Measurements from ENCODE around the gene SPSB1. TPM values are rescaled to one million over a fixed set of nuclear protein-coding genes. Genes with fewer than 3 reads are reported as not detected.

The SPSB1 gene
- total RNA-seq, 4 donors from 2014 or later: 30.5 to 65.0 (median 36.2) TPM

GRCh38 chr1:9314711-9315379, 22.2 kb downstream of the SPSB1 start:
- peak; percentile 52 to 54 for DNase-seq
- Histone ChIP-seq H3K4me3 (replicated peaks in 1 of 3) (no peak overlapping the region), H3K9me3 (no peaks in the 10 kb centered on the region), H3K27ac (peak overlapping the region; percentile 90 to 93 (median 91)), H3K36me3 (no peaks in the 10 kb centered on the region), H3K4me1 (peaks cover 79 to 80% of the 10 kb centered on the region in 2 donors), H3K27me3 (no peaks in the 10 kb centered on the region)
- no peak for TF ChIP-seq CTCF (IDR thresholded peaks at IDR 0.05)
- no peak for TF ChIP-seq POLR2A (IDR thresholded peaks at IDR 0.05)
- 69 to 84% methylated on average over 7 to 11 of the region's 11 CpGs for WGBS, 2 donors
- intact Hi-C loops (cut with DNase I): no loop called here

- TF ChIP-seq CTCF (IDR thresholded peaks at IDR 0.05): no peak
- peak in 1 of 2 donors; percentile 58 for TF ChIP-seq POLR2A (IDR thresholded peaks at IDR 0.05)
- intact Hi-C loops (cut with DNase I): no loop called here
- Histone ChIP-seq H3K4me1 (peaks cover 82 to 86% of the 10 kb centered on the region in 2 donors), H3K4me3 (replicated peaks in 1 of 3) (peak overlapping the region in 1 of 3 donors; percentile 13), H3K27me3 (no peaks in the 10 kb centered on the region), H3K9me3 (no peaks in the 10 kb centered on the region), H3K36me3 (no peaks in the 10 kb centered on the region), H3K27ac (peak overlapping the region; percentile 90 to 93 (median 91))
- DNase-seq: peak; percentile 85
- WGBS, 2 donors: 33 to 46% methylated on average over 18 to 20 of the region's 20 CpGs
These were observed 22.9 kb downstream of the SPSB1 start for GRCh38 chr1:9315411-9316079.

GRCh38 chr1:9316080-9316444, 23.4 kb downstream of the SPSB1 start:
- 54 to 72% methylated on average over 4 of the region's 7 CpGs for WGBS, 2 donors
- intact Hi-C loops (cut with DNase I): no loop called here
- Histone ChIP-seq H3K27me3 (no peaks in the 10 kb centered on the region), H3K4me1 (peaks cover 87 to 92% of the 10 kb centered on the region in 2 donors), H3K27ac (peak overlapping the region; percentile 90 to 93 (median 91)), H3K9me3 (no peaks in the 10 kb centered on the region), H3K4me3 (replicated peaks in 1 of 3) (peak overlapping the region in 1 of 3 donors; percentile 13), H3K36me3 (no peaks in the 10 kb centered on the region)
- DNase-seq: peak; percentile 46 to 53
- no peak for TF ChIP-seq CTCF (IDR thresholded peaks at IDR 0.05)
- TF ChIP-seq POLR2A (IDR thresholded peaks at IDR 0.05): no peak

GRCh38 chr1:9316512-9316911, 23.8 kb downstream of the SPSB1 start:
- H3K4me3 ChIP-seq (replicated peaks in 1 of 3): no peak overlapping the region
- no peaks in the 10 kb centered on the region for H3K36me3 ChIP-seq
- intact Hi-C loops (cut with DNase I): no loop called here
- H3K27me3 ChIP-seq: no peaks in the 10 kb centered on the region
- peak overlapping the region; percentile 90 to 93 (median 91) for H3K27ac ChIP-seq
- WGBS, 2 donors: 96 to 97% methylated on average over 17 to 23 of the region's 24 CpGs
- H3K9me3 ChIP-seq: no peaks in the 10 kb centered on the region
- H3K4me1 ChIP-seq: peaks cover 90 to 96% of the 10 kb centered on the region in 2 donors
- no peak for TF ChIP-seq POLR2A (IDR thresholded peaks at IDR 0.05)
- no peak for TF ChIP-seq CTCF (IDR thresholded peaks at IDR 0.05)
- DNase-seq: no peak

- no peak for DNase-seq
- H3K4me1 ChIP-seq: peaks cover 89 to 96% of the 10 kb centered on the region in 2 donors
- TF ChIP-seq CTCF (IDR thresholded peaks at IDR 0.05) (no peak), POLR2A (IDR thresholded peaks at IDR 0.05) (no peak)
- no peak overlapping the region for H3K4me3 ChIP-seq (replicated peaks in 1 of 3)
- H3K9me3 ChIP-seq: no peaks in the 10 kb centered on the region
- H3K27ac ChIP-seq: peak overlapping the region; percentile 90 to 93 (median 91)
- no peaks in the 10 kb centered on the region for H3K36me3 ChIP-seq
- intact Hi-C loops (cut with DNase I): no loop called here
- WGBS, 2 donors: 95 to 98% methylated on average over 7 of the region's 7 CpGs
- no peaks in the 10 kb centered on the region for H3K27me3 ChIP-seq
These were observed 24.4 kb downstream of the SPSB1 start for GRCh38 chr1:9317072-9317471.

All from thyroid gland (tissue), 4 donors.